ENCODE measurements around the gene RHBDF2. TPM values are rescaled to one million over a fixed set of nuclear protein-coding genes. Genes with fewer than 3 reads are reported as not detected.
"Not testable (repeated sequence)": the region's sequence is repeated elsewhere in the genome, so short reads cannot be mapped to it uniquely, and the experiment has no call there.

Gene RHBDF2
- total RNA-seq, 1 donor, result 62.1 TPM

- Histone ChIP-seq H3K4me3 (ENCODE audit: low read length) (no peak overlapping the region), H3K9me3 (ENCODE audit: low read depth, low read length) (no peaks in the 10 kb centered on the region), H3K4me1 (ENCODE audit: insufficient read depth, low read length) (peaks cover 18% of the 10 kb centered on the region), H3K27me3 (ENCODE audit: insufficient read depth, low read length) (peaks cover 26% of the 10 kb centered on the region)
Measured at GRCh38 chr17:76541739-76542454, 40.7 kb upstream of the RHBDF2 start.

- H3K4me1 ChIP-seq (ENCODE audit: insufficient read depth, low read length), result peaks cover 17% of the 10 kb centered on the region
- H3K4me3 ChIP-seq (ENCODE audit: low read length), result no peak overlapping the region
- H3K27me3 ChIP-seq (ENCODE audit: insufficient read depth, low read length), result peaks cover 32% of the 10 kb centered on the region
- H3K9me3 ChIP-seq (ENCODE audit: low read depth, low read length), result no peaks in the 10 kb centered on the region
Measured at GRCh38 chr17:76540381-76541300, 39.4 kb upstream of the RHBDF2 start.

DNA sequence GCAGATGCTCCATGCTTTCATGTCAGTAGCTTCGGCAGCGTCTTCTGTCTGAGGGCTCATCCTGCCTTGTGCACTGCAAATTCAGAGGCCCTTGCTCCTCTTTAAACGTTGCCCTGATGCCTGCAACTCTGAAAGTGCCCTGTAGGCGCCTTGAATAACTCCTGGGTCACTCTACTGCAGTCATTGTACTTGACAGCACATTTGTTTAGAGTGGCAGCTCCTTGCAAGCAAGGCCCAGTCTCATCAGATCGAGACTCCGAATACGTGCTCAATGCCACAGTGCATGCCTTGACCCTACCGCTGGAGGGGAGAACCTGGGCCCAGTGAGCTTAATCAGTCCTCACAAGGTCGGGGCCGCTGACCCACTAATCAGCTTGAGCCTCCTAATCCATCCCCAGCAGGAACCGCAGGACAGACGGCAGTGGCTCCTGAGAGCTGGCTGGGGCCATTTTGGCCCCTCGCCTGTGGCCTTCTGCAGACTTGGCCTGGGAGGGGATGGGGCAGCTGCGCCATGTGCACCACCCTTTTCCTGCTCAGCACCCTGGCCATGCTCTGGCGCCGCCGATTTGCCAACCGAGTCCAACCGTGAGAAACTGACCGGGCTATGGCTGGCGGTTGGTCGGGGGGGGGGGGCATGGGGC, 38.5 kb upstream of the RHBDF2 start, which contains the start of gene PRCD:
Gene PRCD (plus strand): TSS at position 414 of the 641 bp plus-strand sequence. CDS start 98 bp downstream, at position 512.
- Histone ChIP-seq H3K9me3 (ENCODE audit: low read depth, low read length) (no peaks in the 10 kb centered on the region), H3K4me3 (ENCODE audit: low read length) (no peak within 1 kb of the TSS), H3K27me3 (ENCODE audit: insufficient read depth, low read length) (peaks cover 32% of the 10 kb centered on the region), H3K4me1 (ENCODE audit: insufficient read depth, low read length) (peaks cover 17% of the 10 kb centered on the region)

GRCh38 chr17:76538941-76539570, 37.8 kb upstream of the RHBDF2 start:
- H3K4me1 ChIP-seq (ENCODE audit: insufficient read depth, low read length), result peaks cover 17% of the 10 kb centered on the region
- no peak overlapping the region for H3K4me3 ChIP-seq (ENCODE audit: low read length)
- H3K9me3 ChIP-seq (ENCODE audit: low read depth, low read length), result no peaks in the 10 kb centered on the region
- H3K27me3 ChIP-seq (ENCODE audit: insufficient read depth, low read length), result peaks cover 32% of the 10 kb centered on the region

- Histone ChIP-seq H3K9me3 (ENCODE audit: low read depth, low read length) (no peaks in the 10 kb centered on the region), H3K27me3 (ENCODE audit: insufficient read depth, low read length) (peaks cover 32% of the 10 kb centered on the region), H3K4me1 (ENCODE audit: insufficient read depth, low read length) (peaks cover 17% of the 10 kb centered on the region), H3K4me3 (ENCODE audit: low read length) (no peak overlapping the region)
Measured at GRCh38 chr17:76538281-76538931, 37.2 kb upstream of the RHBDF2 start.

DNA sequence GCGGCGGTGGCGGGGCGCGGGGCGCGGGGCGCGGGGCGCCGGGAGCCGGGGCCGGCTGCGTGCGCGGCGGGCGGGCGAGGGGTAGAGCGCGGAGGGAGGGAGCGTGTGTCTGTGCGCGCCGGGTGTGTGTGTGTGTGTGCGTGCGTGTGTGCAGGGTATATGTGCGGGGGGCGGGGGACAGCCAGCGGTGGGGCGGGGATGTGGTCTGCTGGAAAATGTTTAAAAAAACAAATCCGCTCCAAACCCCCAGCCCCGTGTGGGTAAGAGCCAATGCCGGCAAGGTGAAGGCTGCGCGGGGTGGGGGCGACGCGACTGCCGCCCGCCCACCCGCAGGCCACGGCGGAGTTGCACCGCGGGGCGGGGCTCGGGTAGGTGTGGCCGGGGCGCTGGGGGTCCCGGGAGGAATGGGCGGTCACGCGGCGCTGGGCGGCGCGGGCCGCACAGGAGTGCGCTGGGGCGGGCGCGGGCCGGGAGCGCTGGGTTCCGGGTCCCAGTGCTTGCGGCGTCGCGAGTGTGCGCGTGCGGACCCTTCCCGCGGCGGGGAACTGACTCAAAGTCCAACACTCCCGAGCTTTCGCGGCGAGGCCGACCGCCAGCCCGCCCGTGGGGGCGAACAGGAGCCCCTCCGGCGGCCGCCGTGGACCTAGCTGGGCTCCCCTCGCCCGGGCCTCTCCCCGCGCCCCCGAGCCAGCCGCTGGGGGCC, 36.5 kb upstream of the RHBDF2 start, which contains the start of gene CYGB:
Gene CYGB (minus strand): TSS at position 132 of the 703 bp plus-strand sequence. CDS start 167 bp downstream, outside the sequence.
- H3K4me1 ChIP-seq (ENCODE audit: insufficient read depth, low read length), result peaks cover 17% of the 10 kb centered on the region
- no peaks in the 10 kb centered on the region for H3K9me3 ChIP-seq (ENCODE audit: low read depth, low read length)
- H3K4me3 ChIP-seq (ENCODE audit: low read length), result no peak within 1 kb of the TSS
- H3K27me3 ChIP-seq (ENCODE audit: insufficient read depth, low read length), result peaks cover 32% of the 10 kb centered on the region

DNA sequence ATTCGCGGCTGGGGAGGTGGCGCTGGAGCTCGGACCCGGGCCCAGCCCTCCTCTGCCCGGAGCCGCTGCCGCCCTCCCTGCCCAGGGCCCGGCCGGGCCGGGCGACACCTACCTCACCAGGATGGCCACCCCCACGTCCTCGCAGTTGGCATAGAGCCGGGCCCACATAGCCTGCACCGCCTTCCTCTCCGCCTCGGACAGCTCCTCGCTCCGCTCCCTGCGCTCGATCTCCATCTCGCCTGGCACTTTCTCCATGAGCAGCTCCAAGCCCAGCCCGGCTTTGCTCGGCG, 36.0 kb upstream of the RHBDF2 start:
- H3K27me3 ChIP-seq (ENCODE audit: insufficient read depth, low read length), result peaks cover 32% of the 10 kb centered on the region
- peaks cover 17% of the 10 kb centered on the region for H3K4me1 ChIP-seq (ENCODE audit: insufficient read depth, low read length)
- no peak overlapping the region for H3K4me3 ChIP-seq (ENCODE audit: low read length)
- no peaks in the 10 kb centered on the region for H3K9me3 ChIP-seq (ENCODE audit: low read depth, low read length)

GRCh38 chr17:76536511-76537287, 35.5 kb upstream of the RHBDF2 start:
- Histone ChIP-seq H3K9me3 (ENCODE audit: low read depth, low read length) (no peaks in the 10 kb centered on the region), H3K4me1 (ENCODE audit: insufficient read depth, low read length) (peaks cover 17% of the 10 kb centered on the region), H3K27me3 (ENCODE audit: insufficient read depth, low read length) (peaks cover 32% of the 10 kb centered on the region), H3K4me3 (ENCODE audit: low read length) (no peak overlapping the region)

DNA sequence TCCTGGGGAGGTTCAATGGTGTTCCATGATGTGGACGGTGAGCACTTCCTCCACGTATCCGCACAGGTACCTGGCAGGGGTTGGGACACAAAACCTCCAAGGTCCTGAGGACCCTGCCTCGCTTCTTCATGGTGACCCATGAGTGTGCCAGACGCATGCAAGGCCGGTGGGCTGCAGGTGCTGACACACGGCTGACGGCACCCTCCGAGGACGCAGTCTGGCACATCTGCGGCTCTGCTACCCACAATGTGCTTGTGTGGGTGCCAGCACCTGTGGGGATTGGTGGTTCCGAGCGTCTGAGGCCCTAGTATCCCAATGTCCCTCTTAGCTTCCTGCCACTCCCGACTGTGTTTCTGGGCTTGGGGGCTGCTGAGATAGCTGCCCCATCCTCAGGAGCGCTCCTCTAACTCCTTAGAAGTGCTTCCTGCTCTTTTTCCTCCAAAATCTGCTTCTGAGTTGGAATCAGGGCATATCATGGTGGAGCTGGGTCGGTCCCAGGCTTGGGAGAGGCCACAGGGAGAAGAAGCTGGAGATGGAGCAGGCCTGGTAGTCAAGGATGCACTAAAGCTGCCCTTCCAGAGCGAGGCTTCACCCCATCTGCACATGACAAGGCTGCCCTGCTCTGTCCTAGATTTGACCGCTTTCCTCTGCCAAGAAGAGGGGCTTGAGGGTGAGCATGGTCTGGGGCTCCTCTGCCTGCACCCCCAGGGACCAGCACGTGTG, 34.7 kb upstream of the RHBDF2 start:
- H3K27me3 ChIP-seq (ENCODE audit: insufficient read depth, low read length), result peaks cover 32% of the 10 kb centered on the region
- H3K4me1 ChIP-seq (ENCODE audit: insufficient read depth, low read length), result peaks cover 16% of the 10 kb centered on the region
- no peaks in the 10 kb centered on the region for H3K9me3 ChIP-seq (ENCODE audit: low read depth, low read length)
- no peak overlapping the region for H3K4me3 ChIP-seq (ENCODE audit: low read length)

DNA sequence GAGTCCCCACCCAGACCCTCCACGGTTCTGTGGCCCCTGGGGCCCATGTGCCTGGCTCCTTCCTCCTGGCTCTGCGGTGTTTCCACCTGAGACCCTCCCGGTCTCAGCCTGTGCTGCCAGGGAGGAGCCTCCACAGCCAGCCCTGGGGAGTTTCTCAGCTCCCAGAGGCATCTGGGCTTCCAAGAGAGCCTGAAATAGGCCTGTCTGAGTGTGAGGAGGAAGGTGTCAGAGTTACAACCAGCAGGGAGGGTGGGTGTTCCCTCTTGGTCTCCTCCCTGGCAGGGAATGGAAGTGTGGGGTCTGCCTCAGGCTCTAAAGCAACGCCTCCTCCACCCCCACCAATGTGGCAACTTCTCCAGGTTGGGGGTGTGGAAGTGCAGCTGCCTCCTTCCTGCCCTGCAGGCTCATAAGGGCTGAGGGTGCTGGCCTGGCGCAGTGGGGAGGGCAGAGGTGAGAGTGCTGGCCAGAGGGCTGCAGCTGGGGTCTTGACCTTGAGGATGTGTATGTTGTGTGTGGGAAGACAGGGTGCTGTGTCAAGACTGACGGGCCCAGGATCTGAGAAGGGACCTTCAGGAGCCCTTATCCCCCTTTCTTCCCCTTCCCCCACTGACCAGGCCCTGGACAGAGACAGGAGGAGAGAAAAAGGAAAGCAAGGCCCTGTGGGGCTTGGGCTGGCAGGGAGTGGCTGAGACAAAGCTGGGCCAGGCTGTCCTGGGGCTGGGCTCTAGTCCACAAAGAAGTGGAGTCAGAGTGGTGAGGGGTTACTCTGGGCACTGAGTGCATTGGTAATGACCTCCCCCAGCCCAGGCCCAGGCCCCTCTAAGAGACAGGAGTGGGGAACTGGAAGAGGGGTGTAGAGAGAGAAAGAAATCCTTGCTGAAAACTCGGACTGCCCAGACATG, 33.9 kb upstream of the RHBDF2 start:
- no peaks in the 10 kb centered on the region for H3K9me3 ChIP-seq (ENCODE audit: low read depth, low read length)
- peaks cover 30% of the 10 kb centered on the region for H3K27me3 ChIP-seq (ENCODE audit: insufficient read depth, low read length)
- H3K4me3 ChIP-seq (ENCODE audit: low read length), result no peak overlapping the region

DNA sequence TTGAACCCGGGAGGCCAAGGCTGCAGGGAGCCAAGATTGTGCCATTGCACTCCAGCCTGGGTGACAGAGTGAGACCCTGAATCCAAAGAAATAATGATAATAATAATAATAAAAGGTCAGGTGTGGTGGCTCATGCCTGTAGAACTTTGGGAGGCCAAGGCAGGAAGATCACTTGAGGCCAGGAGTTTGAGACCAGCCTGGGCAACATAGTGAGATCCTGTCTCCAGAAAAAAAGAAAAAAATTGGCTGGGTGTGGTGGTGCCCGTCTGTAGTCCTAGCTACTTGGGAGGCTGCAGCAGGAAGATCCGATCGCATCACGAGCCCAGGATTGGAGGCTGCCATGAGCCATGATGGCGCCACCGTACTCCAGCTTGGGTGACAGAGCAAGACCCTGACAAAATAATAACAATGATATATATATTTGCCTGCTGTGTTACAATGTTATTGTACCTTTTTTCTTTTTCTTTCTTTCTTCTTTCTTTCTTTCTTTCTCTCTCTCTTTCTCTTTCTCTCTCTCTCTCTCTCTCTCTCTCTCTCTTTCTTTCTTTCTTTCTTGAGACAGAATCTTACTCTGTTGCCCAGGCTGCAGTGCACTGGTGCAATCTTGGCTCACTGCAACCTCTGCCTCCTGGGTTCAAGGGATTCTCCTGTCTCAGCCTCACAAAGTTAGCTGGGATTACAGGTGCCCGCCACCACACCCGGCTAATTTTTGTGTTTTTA, 32.6 kb upstream of the RHBDF2 start:
- H3K27me3 ChIP-seq (ENCODE audit: insufficient read depth, low read length), result peaks cover 18% of the 10 kb centered on the region
- H3K4me3 ChIP-seq (ENCODE audit: low read length); H3K9me3 ChIP-seq (ENCODE audit: low read depth, low read length): not testable (repeated sequence)
- peaks cover 30% of the 10 kb centered on the region for H3K4me1 ChIP-seq (ENCODE audit: insufficient read depth, low read length)

More for the DNA sequence above, 33.9 kb upstream of the RHBDF2 start:
- peaks cover 18% of the 10 kb centered on the region for H3K4me1 ChIP-seq (ENCODE audit: insufficient read depth, low read length)
